Mesothelial cell of epicardium (in vitro differentiated cells): ENCODE results near the gene RNF138. TPM values are rescaled to one million over a fixed set of nuclear protein-coding genes. Genes with fewer than 3 reads are reported as not detected.

Experiments
- DNase-seq, 2 experiments: peaks; one replicate each; pipeline ENCODE4 v3.0.0; 2021; ENCODE audit warnings: low spot score in 2 of 2; ENCODE audit not compliant: unreplicated experiment in 2 of 2
- H3K27ac Mint-ChIP-seq: 2 replicates; pipeline ENCODE4 v1.8.0; 2021; ENCODE audit warnings: mixed read lengths
- H3K27me3 Mint-ChIP-seq: 2 replicates; pipeline ENCODE4 v1.8.0; 2021; ENCODE audit warnings: low read depth, mixed read lengths
- H3K36me3 Mint-ChIP-seq: 2 replicates; pipeline ENCODE4 v1.8.0; 2021; ENCODE audit warnings: mixed read lengths
- H3K4me1 Mint-ChIP-seq: 2 replicates; pipeline ENCODE4 v1.8.0; 2021; ENCODE audit warnings: mixed read lengths
- H3K4me3 Mint-ChIP-seq: 2 replicates; pipeline ENCODE4 v1.8.0; 2021; ENCODE audit warnings: mild to moderate bottlenecking, moderate library complexity, mixed read lengths
- H3K9me3 Mint-ChIP-seq: 2 replicates; pipeline ENCODE4 v1.8.0; 2021; ENCODE audit warnings: mixed read lengths
- total RNA-seq: library from RNA; stranded (reverse); gene quantifications from 3 replicates; pipeline ENCODE4 v1.2.1, GENCODE V29; 2021
- TF ChIP-seq, protein P1 (sequence below): fragments of 200-600 bp; sonication (generic); IDR thresholded peaks from one replicate; pipeline ENCODE4 v1.5.0; 2021; ENCODE audit warnings: antibody characterized with exemption; ENCODE audit not compliant: unreplicated experiment

The RNF138 gene
- total RNA-seq, 1 donor from 2014 or later: 31.9 TPM

GRCh38 chr18:32114293-32114942 is 22.7 kb downstream of the RNF138 start:
- Mint-ChIP-seq H3K4me1 (no peaks in the 10 kb centered on the region), H3K27me3 (no peaks in the 10 kb centered on the region), H3K36me3 (peaks cover 21% of the 10 kb centered on the region), H3K4me3 (no peak overlapping the region), H3K27ac (no peak overlapping the region), H3K9me3 (no peaks in the 10 kb centered on the region)
- DNase-seq: no peak
- TF ChIP-seq, protein P1, sequence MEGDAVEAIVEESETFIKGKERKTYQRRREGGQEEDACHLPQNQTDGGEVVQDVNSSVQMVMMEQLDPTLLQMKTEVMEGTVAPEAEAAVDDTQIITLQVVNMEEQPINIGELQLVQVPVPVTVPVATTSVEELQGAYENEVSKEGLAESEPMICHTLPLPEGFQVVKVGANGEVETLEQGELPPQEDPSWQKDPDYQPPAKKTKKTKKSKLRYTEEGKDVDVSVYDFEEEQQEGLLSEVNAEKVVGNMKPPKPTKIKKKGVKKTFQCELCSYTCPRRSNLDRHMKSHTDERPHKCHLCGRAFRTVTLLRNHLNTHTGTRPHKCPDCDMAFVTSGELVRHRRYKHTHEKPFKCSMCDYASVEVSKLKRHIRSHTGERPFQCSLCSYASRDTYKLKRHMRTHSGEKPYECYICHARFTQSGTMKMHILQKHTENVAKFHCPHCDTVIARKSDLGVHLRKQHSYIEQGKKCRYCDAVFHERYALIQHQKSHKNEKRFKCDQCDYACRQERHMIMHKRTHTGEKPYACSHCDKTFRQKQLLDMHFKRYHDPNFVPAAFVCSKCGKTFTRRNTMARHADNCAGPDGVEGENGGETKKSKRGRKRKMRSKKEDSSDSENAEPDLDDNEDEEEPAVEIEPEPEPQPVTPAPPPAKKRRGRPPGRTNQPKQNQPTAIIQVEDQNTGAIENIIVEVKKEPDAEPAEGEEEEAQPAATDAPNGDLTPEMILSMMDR: no peak

- peaks cover 29% of the 10 kb centered on the region for H3K36me3 Mint-ChIP-seq
- H3K9me3 Mint-ChIP-seq: no peaks in the 10 kb centered on the region
- H3K27me3 Mint-ChIP-seq: no peaks in the 10 kb centered on the region
- H3K27ac Mint-ChIP-seq: no peak overlapping the region
- no peaks in the 10 kb centered on the region for H3K4me1 Mint-ChIP-seq
- TF ChIP-seq, protein P1: no peak
- no peak overlapping the region for H3K4me3 Mint-ChIP-seq
- DNase-seq: no peak
These were observed 30.4 kb downstream of the RNF138 start for GRCh38 chr18:32122039-32122438.

GRCh38 chr18:32126538-32126937 is 34.9 kb downstream of the RNF138 start:
- Mint-ChIP-seq H3K36me3 (peaks cover 25% of the 10 kb centered on the region), H3K4me3 (no peak overlapping the region)
- TF ChIP-seq, protein P1: no peak

GRCh38 chr18:32135625-32136024 is 44.0 kb downstream of the RNF138 start:
- no peak overlapping the region for H3K27ac Mint-ChIP-seq
- TF ChIP-seq, protein P1: no peak
- DNase-seq: no peak
- H3K36me3 Mint-ChIP-seq: peaks cover 3% of the 10 kb centered on the region
- no peaks in the 10 kb centered on the region for H3K27me3 Mint-ChIP-seq
- H3K9me3 Mint-ChIP-seq: no peaks in the 10 kb centered on the region
- no peak overlapping the region for H3K4me3 Mint-ChIP-seq
- peaks cover 5% of the 10 kb centered on the region for H3K4me1 Mint-ChIP-seq

More at GRCh38 chr18:32126538-32126937, 34.9 kb downstream of the RNF138 start:
- Mint-ChIP-seq H3K27me3 (no peaks in the 10 kb centered on the region), H3K4me1 (peaks cover 5% of the 10 kb centered on the region), H3K9me3 (no peaks in the 10 kb centered on the region), H3K27ac (no peak overlapping the region)
- DNase-seq: no peak

- no peak for DNase-seq
- no peaks in the 10 kb centered on the region for H3K27me3 Mint-ChIP-seq
- no peak overlapping the region for H3K27ac Mint-ChIP-seq
- TF ChIP-seq, protein P1: no peak
- H3K36me3 Mint-ChIP-seq: no peaks in the 10 kb centered on the region
- H3K4me3 Mint-ChIP-seq: no peak overlapping the region
- H3K4me1 Mint-ChIP-seq: no peaks in the 10 kb centered on the region
- no peaks in the 10 kb centered on the region for H3K9me3 Mint-ChIP-seq
These were observed 46.8 kb downstream of the RNF138 start for GRCh38 chr18:32138332-32138982.
